ENCODE results near the gene PTCD2. TPM values are rescaled to one million over a fixed set of nuclear protein-coding genes. Genes with fewer than 3 reads are reported as not detected.

The PTCD2 gene
- total RNA-seq, 2 donors from 2014 or later, result 4.4 to 7.8 TPM

GRCh38 chr5:72407078-72407477 lies 86.9 kb downstream of the PTCD2 start:
- no peaks in the 10 kb centered on the region for H3K27me3 ChIP-seq
- DNase-seq, result no peak
- no peak overlapping the region for H3K4me3 ChIP-seq
- H3K27ac ChIP-seq, result no peak overlapping the region
- no peaks in the 10 kb centered on the region for H3K36me3 ChIP-seq
- no peaks in the 10 kb centered on the region for H3K9me3 ChIP-seq
- intact Hi-C loops (cut with DNase I), result no loop called here
- H3K4me1 ChIP-seq, result no peaks in the 10 kb centered on the region
- TF ChIP-seq CTCF (IDR thresholded peaks at IDR 0.05), result no peak
- H3K9ac ChIP-seq (ENCODE audit: low read depth in 2 of 2, low read length in 2 of 2), result no peak overlapping the region

GRCh38 chr5:72407541-72407940 lies 87.4 kb downstream of the PTCD2 start:
- TF ChIP-seq CTCF (IDR thresholded peaks at IDR 0.05), result no peak
- H3K9ac ChIP-seq (ENCODE audit: low read depth in 2 of 2, low read length in 2 of 2), result no peak overlapping the region
- no peak overlapping the region for H3K27ac ChIP-seq
- no peak overlapping the region for H3K4me3 ChIP-seq
- H3K4me1 ChIP-seq, result no peaks in the 10 kb centered on the region
- no peaks in the 10 kb centered on the region for H3K36me3 ChIP-seq
- intact Hi-C loops (cut with DNase I), result no loop called here
- no peaks in the 10 kb centered on the region for H3K9me3 ChIP-seq
- no peaks in the 10 kb centered on the region for H3K27me3 ChIP-seq
- no peak for DNase-seq

DNA sequence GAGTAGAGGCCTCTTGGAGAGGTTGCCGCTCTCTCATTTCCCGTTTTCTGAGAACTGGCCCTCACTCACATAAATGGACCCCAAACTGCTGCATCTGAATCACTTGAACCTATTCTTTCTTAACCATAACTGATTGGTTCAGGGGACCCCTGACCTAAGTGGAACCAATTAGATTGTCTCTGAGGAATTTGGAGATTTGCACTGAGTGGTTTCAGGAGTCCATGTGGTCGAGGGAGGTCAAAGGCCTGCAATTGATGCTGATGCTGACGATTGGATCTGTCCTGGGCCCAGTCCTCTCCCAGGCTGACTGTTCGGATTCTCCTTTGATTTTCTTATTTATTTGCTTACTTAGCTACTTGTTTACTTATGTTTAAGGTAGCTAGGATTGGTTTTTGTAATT lies 88.0 kb downstream of the PTCD2 start:
- intact Hi-C loops (cut with DNase I), result no loop called here
- TF ChIP-seq CTCF (IDR thresholded peaks at IDR 0.05), result no peak
- H3K27me3 ChIP-seq, result no peaks in the 10 kb centered on the region

DNA sequence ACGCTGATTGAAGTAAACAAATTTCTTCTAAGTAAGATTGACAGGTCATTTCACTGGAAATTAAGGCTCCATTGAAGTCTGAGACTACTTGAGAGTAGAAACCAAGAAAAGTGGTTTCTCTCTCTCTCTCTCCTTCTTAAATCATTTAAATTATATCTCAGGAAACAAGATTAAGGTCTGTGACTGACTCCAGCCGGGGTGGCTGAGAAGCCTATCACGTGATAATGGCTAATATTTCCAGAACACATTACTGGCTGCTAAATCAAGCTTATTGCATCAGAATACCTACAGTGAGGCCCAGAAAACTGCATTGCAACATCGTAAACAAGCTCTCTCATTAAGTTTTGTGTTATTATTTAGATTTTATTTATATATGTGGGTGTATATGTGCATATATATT lies 88.4 kb downstream of the PTCD2 start:
- no peaks in the 10 kb centered on the region for H3K9me3 ChIP-seq
- intact Hi-C loops (cut with DNase I), result no loop called here
- H3K36me3 ChIP-seq, result no peaks in the 10 kb centered on the region

More for the DNA sequence above, 88.0 kb downstream of the PTCD2 start:
- Histone ChIP-seq H3K27ac (no peak overlapping the region), H3K36me3 (no peaks in the 10 kb centered on the region), H3K4me3 (no peak overlapping the region), H3K4me1 (no peaks in the 10 kb centered on the region), H3K9me3 (no peaks in the 10 kb centered on the region), H3K9ac (ENCODE audit: low read depth in 2 of 2, low read length in 2 of 2) (no peak overlapping the region)
- DNase-seq, result no peak

DNA sequence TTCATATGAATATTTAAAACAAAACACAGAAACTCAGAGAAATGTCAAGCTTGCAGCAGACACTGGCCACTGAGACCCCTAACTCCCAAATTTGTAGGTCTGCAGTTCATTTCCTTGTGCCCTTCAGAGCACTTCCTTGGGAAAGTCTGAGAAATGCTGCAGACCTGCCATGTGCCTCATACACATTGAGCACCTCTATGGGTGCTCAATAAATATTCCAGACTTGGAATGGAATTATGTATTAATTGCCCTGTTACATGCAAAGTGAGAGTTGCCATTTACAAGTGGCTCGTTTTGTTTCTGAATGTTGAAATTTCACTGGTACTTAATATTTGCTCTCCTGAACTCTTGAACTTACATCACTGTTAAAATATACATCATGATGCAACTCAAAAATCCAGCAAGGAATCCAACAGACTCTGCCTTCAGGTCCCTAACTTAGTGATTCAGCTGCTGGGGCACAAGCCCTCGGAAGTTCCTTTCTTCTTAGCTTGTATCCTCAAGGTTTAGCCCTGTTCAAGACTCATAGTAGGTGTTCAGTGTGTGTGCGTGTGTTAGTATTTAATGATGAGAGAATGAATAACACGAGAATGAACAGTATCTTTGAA lies 90.6 kb downstream of the PTCD2 start:
- intact Hi-C loops (cut with DNase I), result no loop called here
- Histone ChIP-seq H3K4me1 (no peaks in the 10 kb centered on the region), H3K36me3 (no peaks in the 10 kb centered on the region), H3K9ac (ENCODE audit: low read depth in 2 of 2, low read length in 2 of 2) (no peak overlapping the region), H3K27ac (no peak overlapping the region), H3K9me3 (no peaks in the 10 kb centered on the region), H3K27me3 (no peaks in the 10 kb centered on the region), H3K4me3 (no peak overlapping the region)
- TF ChIP-seq CTCF (IDR thresholded peaks at IDR 0.05), result no peak
- no peak for DNase-seq

More for the DNA sequence above, 88.4 kb downstream of the PTCD2 start:
- Histone ChIP-seq H3K4me1 (no peaks in the 10 kb centered on the region), H3K27ac (no peak overlapping the region), H3K9ac (ENCODE audit: low read depth in 2 of 2, low read length in 2 of 2) (no peak overlapping the region), H3K4me3 (no peak overlapping the region), H3K27me3 (no peaks in the 10 kb centered on the region)
- TF ChIP-seq CTCF (IDR thresholded peaks at IDR 0.05), result no peak
- DNase-seq, result no peak
